ENCODE data around the gene LRRC8C.
A peak's percentile ranks its signal among the peaks of the same experiment; 100 is the strongest.

The LRRC8C gene

GRCh38 chr1:89635825-89636815 lies 3.2 kb downstream of the LRRC8C start:
- no peak for DNase-seq

DNA sequence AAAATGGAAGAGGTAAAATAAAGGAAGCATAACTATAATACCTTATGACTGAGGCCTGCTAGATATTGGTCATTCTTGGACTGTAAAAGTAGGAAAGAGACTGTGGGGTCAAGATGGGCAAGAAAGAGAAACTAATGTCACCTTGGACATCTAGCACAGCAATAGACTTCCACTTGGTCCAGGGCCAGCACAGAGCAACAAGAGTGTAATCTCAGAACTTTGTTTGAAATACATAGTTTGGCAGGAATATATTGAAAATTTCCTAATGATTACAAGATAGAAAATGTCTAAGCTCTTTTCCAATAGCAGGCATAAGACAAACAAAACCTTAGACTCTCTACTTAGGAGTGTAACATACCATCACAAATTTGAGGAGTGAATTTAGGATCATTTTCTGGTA lies 4.6 kb downstream of the LRRC8C start:
- DNase-seq: no peak

- no peak for DNase-seq
These were observed 7.5 kb downstream of the LRRC8C start for GRCh38 chr1:89640440-89640839.

GRCh38 chr1:89641781-89642180 lies 8.9 kb downstream of the LRRC8C start:
- no peak for DNase-seq

GRCh38 chr1:89643577-89643976 lies 10.7 kb downstream of the LRRC8C start:
- DNase-seq: no peak

GRCh38 chr1:89644119-89644814 lies 11.3 kb downstream of the LRRC8C start:
- DNase-seq: no peak

DNA sequence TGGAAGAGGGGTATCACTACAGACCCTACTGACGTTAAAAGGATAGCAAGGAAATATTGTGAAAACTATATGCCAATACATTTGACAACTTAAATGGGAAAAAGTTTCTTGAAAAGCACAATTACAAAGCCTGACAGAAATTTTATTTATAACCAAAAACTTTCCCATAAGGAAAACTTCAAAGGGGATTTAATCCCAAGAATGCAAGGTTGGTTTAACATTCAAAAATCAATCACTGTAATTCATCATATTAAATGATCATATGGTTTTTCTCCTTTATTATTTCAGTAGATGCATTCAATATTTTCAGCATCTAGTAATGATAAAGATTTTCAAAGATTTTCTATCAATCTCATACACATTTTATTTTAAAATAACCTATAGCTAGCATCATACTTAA lies 13.3 kb downstream of the LRRC8C start:
- no peak for DNase-seq

DNA sequence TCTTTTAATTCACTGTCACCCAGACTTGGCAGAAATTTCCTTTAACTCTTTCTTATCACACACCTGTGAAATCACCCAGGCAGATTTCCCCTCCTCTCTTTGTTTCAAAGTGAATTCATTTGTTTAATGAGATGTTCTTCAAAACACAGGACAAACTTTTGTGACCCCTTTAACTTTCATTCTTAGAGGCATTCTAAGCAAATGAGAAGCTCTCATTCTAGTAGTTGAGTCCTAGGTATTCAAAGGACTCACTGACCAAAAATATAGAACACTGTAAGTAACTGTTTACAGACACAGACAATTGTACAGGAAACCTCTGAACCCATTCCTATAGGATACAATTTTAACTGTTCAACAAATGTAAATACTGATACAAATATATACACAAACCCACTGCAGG lies 16.9 kb downstream of the LRRC8C start:
- DNase-seq: no peak

- no peak for DNase-seq
These were observed 19.5 kb downstream of the LRRC8C start for GRCh38 chr1:89652373-89652772.

DNA sequence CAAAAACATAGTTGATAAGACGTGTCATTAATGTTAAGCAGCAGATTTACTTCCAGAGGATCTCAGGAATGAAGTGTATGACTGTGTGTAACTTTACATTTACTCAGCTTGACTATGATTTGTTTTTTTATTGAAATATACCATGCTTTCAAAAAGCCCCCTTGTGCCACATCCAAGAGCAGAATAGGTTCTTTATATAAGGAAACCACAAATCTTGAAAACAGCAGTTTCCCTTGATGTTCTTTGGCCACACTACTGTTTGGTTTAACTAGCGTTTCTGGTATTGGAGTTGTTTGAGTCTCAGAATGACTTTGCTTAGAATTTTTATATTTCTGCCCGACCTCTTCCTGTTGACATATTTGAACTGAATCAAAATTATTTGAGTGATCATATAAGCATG lies 25.0 kb downstream of the LRRC8C start:
- DNase-seq: no peak

GRCh38 chr1:89659322-89660081 lies 26.6 kb downstream of the LRRC8C start:
- peak; percentile 16 to 17 for DNase-seq

DNA sequence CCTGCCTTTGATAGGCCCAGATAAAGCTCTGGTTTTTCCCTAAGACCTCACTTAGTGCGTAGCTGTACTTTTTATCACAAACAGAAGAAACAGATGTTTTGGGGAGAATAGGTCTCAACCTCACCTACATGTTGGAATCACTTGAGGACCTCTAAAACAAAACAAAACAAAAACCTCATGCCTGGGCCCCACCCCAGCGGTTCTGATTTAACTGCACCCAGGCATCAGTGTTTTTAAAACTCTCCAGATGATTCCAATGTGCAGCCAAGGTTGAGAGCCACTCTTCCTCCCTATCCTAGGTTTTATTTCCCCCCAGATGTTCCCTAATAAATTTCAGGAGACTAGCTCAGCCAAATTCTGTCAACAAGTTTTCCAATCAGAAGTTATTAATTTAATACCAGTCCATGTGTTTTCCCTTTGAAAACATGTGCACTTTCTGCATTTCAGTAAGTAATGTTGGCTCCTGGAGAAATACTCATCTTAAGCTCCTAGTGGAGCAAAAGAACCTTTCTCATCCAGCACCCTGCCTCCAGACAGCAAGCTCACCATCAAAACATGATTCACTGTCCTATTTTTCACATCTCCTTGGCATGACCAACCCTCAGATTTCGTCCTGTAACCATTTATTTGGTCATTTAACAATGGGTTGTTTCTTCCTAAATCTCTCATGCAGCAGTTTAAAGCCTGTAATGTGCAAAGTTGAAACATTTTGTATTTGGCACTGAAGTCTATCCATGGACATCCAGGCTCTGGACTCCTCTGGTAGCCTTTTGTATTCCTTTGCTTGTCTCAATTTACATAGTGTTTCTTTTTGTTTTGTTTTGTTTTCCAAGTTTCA lies 27.5 kb downstream of the LRRC8C start:
- no peak for DNase-seq

GRCh38 chr1:89665941-89666340 lies 33.0 kb downstream of the LRRC8C start:
- no peak for DNase-seq

DNA sequence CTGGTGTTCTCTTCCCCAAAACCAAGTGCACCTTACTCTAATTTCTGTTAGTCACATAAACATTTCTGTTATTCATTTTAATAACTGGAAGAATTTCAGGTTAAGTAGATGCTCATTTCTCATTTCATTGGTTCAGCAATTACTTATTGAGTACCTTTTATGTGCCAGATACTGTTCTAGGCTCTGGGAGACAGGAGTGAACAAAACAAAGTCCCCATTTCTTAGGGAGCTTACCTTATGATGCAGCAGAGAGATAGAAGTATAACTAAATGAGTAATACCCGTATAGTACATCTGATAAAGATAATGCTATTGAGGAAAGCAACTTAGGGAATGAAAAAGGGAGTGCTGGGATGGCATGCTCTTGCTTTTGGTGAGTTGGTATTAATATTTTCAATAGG lies 33.7 kb downstream of the LRRC8C start:
- DNase-seq: no peak

GRCh38 chr1:89667691-89668090 lies 34.8 kb downstream of the LRRC8C start:
- no peak for DNase-seq

GRCh38 chr1:89668961-89669360 lies 36.0 kb downstream of the LRRC8C start:
- no peak for DNase-seq

DNA sequence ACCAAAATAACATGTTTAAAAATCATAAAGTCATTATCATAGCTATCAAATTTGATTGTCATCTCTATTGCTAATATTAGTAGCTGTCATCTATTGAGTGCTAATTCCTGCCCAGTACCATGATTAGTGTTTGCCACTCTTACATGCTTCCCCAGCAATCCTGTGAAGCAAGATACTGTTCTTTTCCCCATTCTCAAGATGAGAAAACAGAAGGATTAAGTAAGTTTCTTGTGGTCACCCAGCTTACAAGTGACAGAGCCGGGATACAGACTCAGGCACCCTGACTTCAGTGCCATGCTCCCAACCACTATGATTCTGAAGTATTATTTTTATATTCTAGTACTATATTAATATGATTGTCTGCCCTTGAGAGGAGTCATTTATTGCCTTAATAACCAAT lies 36.5 kb downstream of the LRRC8C start:
- DNase-seq: no peak

- no peak for DNase-seq
These were observed 37.2 kb downstream of the LRRC8C start for GRCh38 chr1:89670163-89670562.

GRCh38 chr1:89670711-89671110 lies 37.8 kb downstream of the LRRC8C start:
- DNase-seq: no peak

GRCh38 chr1:89671775-89672488 lies 39.0 kb downstream of the LRRC8C start:
- no peak for DNase-seq

DNA sequence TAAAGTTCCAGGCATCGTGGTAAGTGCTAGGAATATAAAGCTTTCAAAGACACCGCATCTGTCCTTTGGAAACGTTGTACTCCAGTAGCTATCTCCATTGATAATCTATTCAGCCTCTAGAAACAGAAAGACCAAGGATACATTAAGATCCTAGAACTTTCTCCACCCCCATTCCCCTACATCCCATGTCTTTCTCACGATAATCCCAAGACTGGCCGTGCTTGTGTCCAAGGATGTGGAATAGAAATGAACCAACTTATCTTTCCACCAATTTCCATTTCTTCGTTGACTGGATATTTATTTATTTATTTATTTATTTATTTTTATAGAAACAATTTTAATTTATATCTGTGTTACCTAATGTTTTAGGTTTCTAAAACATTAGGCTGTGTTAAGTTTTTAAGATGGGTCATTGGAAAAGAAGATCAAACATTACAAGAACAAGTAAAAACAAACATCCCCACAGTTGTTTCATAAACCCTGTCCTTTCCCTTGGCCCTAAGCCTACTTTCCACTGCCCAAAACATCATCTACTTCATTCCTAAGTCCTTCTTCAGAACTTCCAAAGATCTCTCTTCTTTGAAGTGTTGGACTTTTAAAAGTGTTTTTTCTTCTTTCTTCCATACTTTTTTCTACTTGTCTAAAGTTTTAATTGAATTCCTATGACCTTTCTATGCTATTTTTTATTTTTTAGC lies 39.7 kb downstream of the LRRC8C start:
- DNase-seq: no peak

All from activated CD4-positive, alpha-beta T cell treated with anti-CD3 and anti-CD28 coated beads, Interleukin-2, amount 50 U/mL, for 4 hours (primary cell).